Glutamatergic neuron (in vitro differentiated cells): ENCODE data around the gene NRIP2. TPM values are rescaled to one million over a fixed set of nuclear protein-coding genes. Genes with fewer than 3 reads are reported as not detected.

Source experiments
- DNase-seq: peaks from one replicate; pipeline ENCODE4 v3.0.0; 2022
- H3K27ac Mint-ChIP-seq: one replicate; pipeline ENCODE4 v1.8.0; 2020; ENCODE audit warnings: mild to moderate bottlenecking, mixed read lengths, inconsistent platforms; ENCODE audit not compliant: unreplicated experiment
- H3K27me3 Mint-ChIP-seq: one replicate; pipeline ENCODE4 v1.8.0; 2020; ENCODE audit warnings: mild to moderate bottlenecking, moderate library complexity, mixed read lengths, inconsistent platforms; ENCODE audit not compliant: unreplicated experiment
- H3K36me3 Mint-ChIP-seq: one replicate; pipeline ENCODE4 v1.8.0; 2020; ENCODE audit warnings: mild to moderate bottlenecking, mixed read lengths, inconsistent platforms; ENCODE audit not compliant: unreplicated experiment
- H3K4me1 Mint-ChIP-seq: one replicate; pipeline ENCODE4 v1.8.0; 2020; ENCODE audit warnings: mild to moderate bottlenecking, low read depth, mixed read lengths, inconsistent platforms; ENCODE audit not compliant: unreplicated experiment
- H3K4me3 Mint-ChIP-seq: one replicate; pipeline ENCODE4 v1.8.0; 2020; ENCODE audit warnings: mild to moderate bottlenecking, mixed read lengths, inconsistent platforms; ENCODE audit not compliant: unreplicated experiment
- H3K9me3 Mint-ChIP-seq: one replicate; pipeline ENCODE4 v1.8.0; 2020; ENCODE audit warnings: mild to moderate bottlenecking, moderate library complexity, mixed read lengths, inconsistent platforms; ENCODE audit not compliant: unreplicated experiment
- total RNA-seq: library from RNA; stranded (reverse); fragmentation: NEBNext Ultra II Directional; extraction: Animal tissue kit (Norgen Biotek cat#: 25700); gene quantifications from one replicate; pipeline ENCODE4 v1.2.1, GENCODE V29; 2021; ENCODE audit not compliant: unreplicated experiment
- TF ChIP-seq, protein P1 (sequence below): fragments of 200-600 bp; sonication (generic); IDR thresholded peaks from one replicate; pipeline ENCODE4 v1.5.0; 2021; ENCODE audit not compliant: partially characterized antibody, unreplicated experiment

The NRIP2 gene
- total RNA-seq, 1 donor from 2014 or later: not detected

DNA sequence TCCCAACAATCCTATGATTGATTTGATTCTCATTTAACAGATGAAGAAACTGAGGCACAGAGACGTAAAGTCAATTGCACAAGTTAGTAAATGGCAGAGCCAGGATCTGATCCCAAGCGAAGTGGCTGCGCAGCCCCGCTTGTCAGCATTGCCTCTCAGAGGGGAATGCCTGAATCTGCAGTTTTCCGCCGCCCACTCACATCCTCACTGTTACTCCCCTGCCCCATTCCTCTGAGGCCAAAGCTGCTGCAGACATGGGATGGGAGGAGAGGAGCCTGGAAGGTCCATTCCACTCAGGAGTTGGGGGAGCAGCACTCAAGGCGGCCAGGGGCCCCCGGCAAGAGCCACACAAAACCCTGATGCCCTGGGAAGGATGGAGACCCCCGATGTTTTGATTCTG, 1.0 kb downstream of the NRIP2 start:
- Mint-ChIP-seq H3K4me3 (no peak overlapping the region), H3K27me3 (peaks cover 2% of the 10 kb centered on the region), H3K4me1 (peaks cover 2% of the 10 kb centered on the region), H3K9me3 (peaks cover 2% of the 10 kb centered on the region), H3K36me3 (peaks cover 11% of the 10 kb centered on the region), H3K27ac (no peak overlapping the region)
- TF ChIP-seq, protein P1, sequence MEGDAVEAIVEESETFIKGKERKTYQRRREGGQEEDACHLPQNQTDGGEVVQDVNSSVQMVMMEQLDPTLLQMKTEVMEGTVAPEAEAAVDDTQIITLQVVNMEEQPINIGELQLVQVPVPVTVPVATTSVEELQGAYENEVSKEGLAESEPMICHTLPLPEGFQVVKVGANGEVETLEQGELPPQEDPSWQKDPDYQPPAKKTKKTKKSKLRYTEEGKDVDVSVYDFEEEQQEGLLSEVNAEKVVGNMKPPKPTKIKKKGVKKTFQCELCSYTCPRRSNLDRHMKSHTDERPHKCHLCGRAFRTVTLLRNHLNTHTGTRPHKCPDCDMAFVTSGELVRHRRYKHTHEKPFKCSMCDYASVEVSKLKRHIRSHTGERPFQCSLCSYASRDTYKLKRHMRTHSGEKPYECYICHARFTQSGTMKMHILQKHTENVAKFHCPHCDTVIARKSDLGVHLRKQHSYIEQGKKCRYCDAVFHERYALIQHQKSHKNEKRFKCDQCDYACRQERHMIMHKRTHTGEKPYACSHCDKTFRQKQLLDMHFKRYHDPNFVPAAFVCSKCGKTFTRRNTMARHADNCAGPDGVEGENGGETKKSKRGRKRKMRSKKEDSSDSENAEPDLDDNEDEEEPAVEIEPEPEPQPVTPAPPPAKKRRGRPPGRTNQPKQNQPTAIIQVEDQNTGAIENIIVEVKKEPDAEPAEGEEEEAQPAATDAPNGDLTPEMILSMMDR: no peak
- DNase-seq: no peak

DNA sequence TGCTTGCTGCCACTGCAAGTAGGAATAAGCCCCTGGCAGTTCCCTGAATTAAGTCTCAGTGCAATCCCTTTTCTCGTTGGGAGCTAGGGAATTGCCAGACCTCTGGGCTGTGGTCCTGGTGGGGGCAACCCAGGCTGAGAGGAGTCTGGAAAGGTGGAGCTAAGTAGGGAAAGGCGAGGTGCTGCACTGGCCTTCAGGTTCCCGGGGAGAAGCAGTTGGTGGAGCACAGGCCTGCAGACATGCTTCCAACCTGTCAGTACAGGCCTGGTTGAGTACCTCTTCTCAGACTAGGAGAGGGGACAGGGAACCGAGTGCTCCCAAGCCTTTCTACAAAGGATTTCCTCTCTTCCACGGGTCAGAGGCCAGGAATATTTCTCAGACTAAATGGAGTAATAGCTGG, 1.5 kb downstream of the NRIP2 start:
- Mint-ChIP-seq H3K4me3 (no peak overlapping the region), H3K9me3 (peaks cover 2% of the 10 kb centered on the region), H3K27ac (no peak overlapping the region), H3K36me3 (peaks cover 11% of the 10 kb centered on the region), H3K4me1 (peaks cover 2% of the 10 kb centered on the region), H3K27me3 (peaks cover 2% of the 10 kb centered on the region)
- TF ChIP-seq, protein P1: no peak
- no peak for DNase-seq

DNA sequence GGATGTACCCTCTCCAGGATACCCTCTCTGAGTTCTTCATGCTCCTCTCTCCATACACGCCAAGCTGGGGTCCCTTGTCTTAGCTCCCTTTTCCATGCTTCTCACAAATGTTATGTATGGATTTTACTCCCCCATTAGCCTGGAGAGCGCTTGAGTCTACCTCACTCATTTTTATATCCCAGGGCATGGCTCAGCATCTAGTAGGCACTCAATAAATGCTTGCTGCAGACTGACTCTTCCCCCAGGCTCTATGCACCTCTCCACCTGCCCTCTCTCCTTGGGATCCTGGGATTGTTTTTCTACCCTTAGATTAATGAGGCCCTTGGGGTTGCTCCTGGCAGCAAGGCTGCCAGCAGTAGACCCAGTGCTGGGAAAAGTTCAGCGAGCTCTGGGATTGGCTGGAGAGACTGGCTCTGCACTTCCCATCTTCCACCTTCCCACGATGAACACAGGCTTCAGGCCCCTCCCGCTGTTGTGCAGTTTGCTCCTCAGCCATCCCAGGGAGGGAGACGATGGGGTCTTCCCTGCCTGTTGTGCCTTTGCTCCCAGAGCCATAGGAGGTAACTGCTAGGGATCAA, 2.2 kb downstream of the NRIP2 start:
- H3K27ac Mint-ChIP-seq: no peak overlapping the region
- H3K4me1 Mint-ChIP-seq: peaks cover 2% of the 10 kb centered on the region
- DNase-seq: no peak
- peaks cover 11% of the 10 kb centered on the region for H3K36me3 Mint-ChIP-seq
- TF ChIP-seq, protein P1: no peak
- peaks cover 2% of the 10 kb centered on the region for H3K27me3 Mint-ChIP-seq
- no peak overlapping the region for H3K4me3 Mint-ChIP-seq
- H3K9me3 Mint-ChIP-seq: peaks cover 2% of the 10 kb centered on the region

DNA sequence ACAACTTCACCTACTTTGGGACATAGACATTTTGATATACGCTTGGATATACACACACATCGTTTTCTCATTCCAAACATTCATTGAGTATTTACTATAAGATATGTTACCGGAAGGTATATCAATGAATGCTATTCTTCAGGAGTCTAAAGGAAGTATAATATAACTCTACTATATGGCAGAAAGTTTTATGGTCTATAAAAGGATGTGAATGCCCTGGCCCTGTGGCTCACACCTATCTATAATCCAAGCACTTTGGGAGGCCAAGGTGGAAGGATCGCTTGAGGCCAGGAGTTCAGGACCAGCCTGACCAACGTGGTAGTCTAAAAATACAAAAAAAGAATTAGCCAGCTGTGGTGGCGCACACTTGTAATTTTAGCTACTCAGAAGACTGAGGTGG, 5.6 kb downstream of the NRIP2 start:
- Mint-ChIP-seq H3K4me1 (no peaks in the 10 kb centered on the region), H3K27me3 (peaks cover 2% of the 10 kb centered on the region)

More for the DNA sequence above, 5.6 kb downstream of the NRIP2 start:
- no peak for DNase-seq
- Mint-ChIP-seq H3K36me3 (peaks cover 11% of the 10 kb centered on the region), H3K4me3 (no peak overlapping the region), H3K9me3 (no peaks in the 10 kb centered on the region), H3K27ac (no peak overlapping the region)
- TF ChIP-seq, protein P1: no peak
